RPMI7951 (cell line): ENCODE measurements around the gene ACTL7A. TPM values are rescaled to one million over a fixed set of nuclear protein-coding genes. Genes with fewer than 3 reads are reported as not detected.
A peak's percentile ranks its signal among the peaks of the same experiment; 100 is the strongest.
"Not testable (repeated sequence)": the region's sequence is repeated elsewhere in the genome, so short reads cannot be mapped to it uniquely, and the experiment has no call there.

Source experiments
- DNase-seq: peaks from one replicate; pipeline ENCODE4 v3.0.0-alpha.2; 2012; ENCODE audit warnings: low read depth
- total RNA-seq: library from RNA; depleted of rRNA; stranded (reverse); fragments of >200 nt; shearing (Covaris generic); gene quantifications from 2 replicates; pipeline ENCODE4 v1.2.3, GENCODE V29; 2014

Gene ACTL7A
- total RNA-seq, 1 experiment from 2014 or later, result not detected

DNA sequence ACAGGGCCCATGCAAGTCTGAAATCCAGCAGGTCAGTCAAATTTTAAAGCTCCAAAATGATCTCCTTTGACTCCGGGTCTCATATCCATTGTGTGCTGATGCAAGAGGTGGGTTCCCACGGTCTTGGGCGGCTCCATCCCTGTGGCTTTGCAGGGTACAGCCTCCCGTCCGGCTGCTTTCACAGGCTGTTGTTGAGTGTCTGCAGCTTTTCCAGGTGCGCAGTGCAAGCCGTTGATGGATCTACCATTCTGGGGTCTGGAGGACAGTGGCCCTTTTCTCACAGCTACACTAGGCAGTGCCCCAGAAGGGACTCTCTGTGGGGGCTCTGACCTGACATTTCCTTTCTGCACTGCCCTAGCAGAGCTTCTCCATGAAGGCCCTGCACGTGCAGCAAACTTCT, 13.8 kb upstream of the ACTL7A start:
- DNase-seq, result not testable (repeated sequence)

GRCh38 chr9:108850293-108850897, 11.7 kb upstream of the ACTL7A start:
- DNase-seq, result peak; percentile 37

GRCh38 chr9:108851138-108851537, 10.9 kb upstream of the ACTL7A start:
- no peak for DNase-seq

DNA sequence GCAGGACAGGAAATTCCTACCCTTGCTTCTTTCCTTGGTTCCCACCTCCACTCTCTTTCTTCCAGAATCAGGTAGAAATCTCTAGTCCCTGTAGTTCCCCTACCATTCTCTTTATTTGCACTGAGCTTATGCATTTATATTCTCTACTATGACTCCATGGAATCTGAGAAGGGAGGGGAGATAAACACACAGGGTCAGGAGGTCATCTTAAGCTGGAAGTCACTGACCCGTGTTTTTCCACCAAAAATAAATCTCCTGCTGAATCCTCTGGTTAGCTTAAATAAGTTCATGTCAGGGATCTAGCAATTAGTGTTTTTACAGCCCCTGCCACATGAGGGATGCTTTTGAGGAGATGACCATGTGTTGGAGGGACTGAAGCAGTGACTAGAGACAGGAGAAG, 10.0 kb upstream of the ACTL7A start:
- no peak for DNase-seq

- no peak for DNase-seq
Observed at GRCh38 chr9:108854094-108854493, 8.0 kb upstream of the ACTL7A start.

DNA sequence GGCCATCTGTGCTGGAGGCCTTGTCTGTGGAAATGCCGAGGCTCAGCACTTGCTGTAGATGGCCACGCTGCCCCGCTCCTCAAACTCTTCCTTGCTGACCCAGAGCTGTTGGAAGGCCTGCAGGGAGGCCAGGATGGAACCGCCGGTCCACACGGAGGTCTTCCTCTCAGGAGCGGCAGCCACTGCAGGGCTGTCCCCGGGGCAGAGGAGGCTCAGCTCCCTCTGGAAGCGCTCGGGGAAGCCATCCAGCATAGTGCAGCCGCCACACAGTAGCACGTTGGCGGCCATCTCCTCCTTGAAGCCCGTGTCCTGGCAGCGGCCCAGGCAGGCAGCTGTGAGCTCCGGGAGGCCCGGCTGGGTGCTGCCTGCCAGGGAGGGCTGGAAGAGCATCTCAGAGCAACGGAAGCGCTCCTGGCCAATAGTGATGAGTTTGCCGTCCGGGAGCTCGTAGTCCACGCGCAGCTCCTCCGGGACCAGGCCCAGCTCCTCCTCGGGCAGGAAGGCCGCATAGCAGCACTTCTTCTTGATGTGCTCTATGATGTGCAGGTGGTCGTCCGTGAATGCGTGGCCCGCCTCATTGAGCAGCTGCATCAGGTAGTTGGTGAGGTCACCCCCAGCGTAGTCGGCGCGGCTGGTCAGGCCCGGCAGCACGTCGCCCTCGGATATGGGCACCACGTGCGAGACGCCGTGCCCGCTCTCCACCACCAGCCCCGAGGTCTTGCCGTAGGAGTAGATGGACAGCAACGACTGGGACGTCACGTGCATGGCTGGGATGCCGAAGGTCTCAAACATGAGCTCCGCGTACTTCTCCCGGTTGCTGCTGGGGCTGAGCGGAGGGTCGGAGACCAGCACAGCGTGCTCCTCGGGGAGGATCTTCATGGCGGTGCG, 7.2 kb upstream of the ACTL7A start:
- DNase-seq, result no peak

DNA sequence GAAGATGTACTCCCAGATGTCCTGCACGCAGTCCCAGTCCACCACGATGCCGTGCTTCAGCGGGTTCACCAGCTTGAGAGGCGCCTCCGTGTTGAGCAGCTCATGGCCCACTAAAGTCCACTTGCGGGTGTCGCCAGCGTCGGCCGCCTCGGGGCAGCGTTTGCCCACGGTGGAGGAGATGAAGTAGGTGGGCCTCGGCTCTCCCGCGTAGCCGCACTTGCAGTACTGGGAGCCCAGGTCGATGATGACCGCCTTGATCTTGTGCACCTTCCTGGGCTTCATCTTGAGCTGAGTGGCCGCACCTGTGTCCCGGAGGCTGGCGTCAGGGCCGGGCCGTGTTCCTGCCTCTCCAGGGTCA, 6.6 kb upstream of the ACTL7A start:
- no peak for DNase-seq

DNA sequence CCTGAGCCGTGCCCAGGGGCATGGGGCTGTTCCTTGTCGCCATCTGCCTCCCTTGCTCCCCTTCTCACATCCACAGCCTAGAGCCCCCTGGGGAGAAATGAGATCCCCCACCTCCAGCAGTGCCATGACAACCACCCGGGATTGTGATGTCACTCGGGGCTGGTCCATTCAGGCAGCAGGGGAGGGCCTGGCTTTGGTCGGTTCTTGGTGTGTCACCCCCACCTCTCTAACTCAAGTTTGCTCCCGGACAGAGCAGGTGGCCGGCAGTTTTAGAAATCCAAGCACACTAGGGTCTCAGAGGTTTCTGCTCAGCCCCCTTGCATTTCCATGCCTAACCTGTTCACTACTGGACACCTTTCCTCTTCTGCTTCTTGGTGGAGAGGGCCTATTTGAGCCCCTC, 6.2 kb upstream of the ACTL7A start, which contains the start of gene ACTL7B:
Gene ACTL7B, minus strand, starts transcription at position 99 of the 400 bp plus-strand sequence. Its CDS starts 56 bp downstream, at position 43.
- no peak for DNase-seq

- no peak for DNase-seq
Observed at GRCh38 chr9:108857572-108857971, 4.5 kb upstream of the ACTL7A start.

- DNase-seq, result no peak
Observed at GRCh38 chr9:108859459-108860114, 2.5 kb upstream of the ACTL7A start.

- no peak for DNase-seq
Observed at GRCh38 chr9:108860354-108860753, 1.7 kb upstream of the ACTL7A start.

DNA sequence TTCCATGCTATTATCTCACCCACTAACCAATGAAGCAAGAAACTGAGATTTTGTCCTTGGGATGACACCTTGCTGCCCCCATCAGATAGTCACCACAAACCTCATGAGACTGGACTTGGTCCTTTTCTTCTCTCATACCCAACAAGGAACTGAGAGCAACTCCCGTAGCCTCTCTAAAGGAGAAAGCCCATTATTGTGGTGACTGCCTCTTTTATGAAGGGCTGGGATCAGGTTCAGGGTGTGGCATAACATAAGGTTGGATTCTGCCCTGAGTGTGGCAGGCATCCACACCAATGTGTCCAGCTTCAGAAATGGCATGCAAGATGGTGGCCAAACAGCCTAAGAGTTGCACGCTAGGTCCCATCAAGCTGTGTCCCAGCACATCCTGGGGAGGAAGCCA, 1.3 kb upstream of the ACTL7A start:
- no peak for DNase-seq

DNA sequence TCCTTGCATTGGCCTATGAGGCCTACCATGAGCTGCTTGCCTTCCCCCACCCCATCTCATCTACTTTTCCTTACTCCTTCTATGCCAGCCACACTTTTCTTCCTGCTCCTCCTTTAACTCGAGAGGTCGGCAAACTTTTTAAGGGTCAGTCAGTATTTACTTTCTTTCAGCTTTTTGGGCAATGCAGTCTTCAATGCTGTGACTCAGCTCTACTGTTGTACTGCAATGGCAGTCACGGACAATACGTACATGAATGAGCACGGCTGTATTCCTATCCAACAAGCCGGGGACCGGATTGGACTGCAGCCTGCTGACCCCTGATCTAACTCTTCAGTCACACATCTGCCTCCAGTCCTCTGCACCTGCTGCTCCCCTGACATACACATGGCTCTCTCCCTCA, 602 bp upstream of the ACTL7A start:
- no peak for DNase-seq

- no peak for DNase-seq
Observed at GRCh38 chr9:108863891-108864290, 1.8 kb downstream of the ACTL7A start.

GRCh38 chr9:108864446-108864845, 2.4 kb downstream of the ACTL7A start:
- no peak for DNase-seq

DNA sequence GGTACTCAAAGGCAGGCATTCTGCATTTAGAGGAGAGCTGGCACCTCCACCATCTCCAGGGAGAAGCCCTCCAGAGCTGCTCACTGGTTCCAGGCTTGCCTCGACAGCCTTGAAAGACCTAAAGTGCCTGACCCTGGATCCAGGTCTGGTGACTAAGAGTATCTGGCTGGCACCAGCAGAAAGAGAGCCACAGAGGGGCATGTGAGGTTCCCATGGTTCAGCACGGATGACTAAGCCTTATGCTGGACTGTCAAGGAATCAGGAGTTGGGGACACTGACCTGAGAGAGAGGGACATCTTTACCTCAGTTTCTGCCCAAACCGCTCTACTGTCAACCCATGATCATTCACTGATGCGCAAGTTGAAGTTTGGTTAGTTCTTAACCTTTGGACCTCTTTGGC, 3.0 kb downstream of the ACTL7A start:
- no peak for DNase-seq

GRCh38 chr9:108866001-108866420, 3.9 kb downstream of the ACTL7A start:
- DNase-seq, result no peak

DNA sequence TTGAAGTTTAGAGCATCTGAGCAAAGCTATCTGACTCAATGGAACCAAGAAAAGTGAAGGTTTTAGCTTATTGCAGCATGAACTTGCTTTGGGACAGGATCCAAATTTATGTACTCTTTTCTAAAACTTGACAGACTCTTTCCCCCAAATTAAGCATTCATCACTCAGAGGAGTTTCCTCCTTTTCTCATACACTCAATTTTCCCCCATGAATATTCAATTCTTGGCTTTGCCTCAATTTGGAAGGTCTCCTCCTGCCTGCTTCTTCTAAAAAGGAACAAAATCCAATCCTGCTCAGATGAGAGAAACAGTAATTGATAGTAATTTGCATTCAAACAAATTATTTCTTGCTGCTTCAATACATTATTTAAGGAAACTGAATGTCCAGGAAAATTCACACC, 5.0 kb downstream of the ACTL7A start:
- DNase-seq, result no peak

DNA sequence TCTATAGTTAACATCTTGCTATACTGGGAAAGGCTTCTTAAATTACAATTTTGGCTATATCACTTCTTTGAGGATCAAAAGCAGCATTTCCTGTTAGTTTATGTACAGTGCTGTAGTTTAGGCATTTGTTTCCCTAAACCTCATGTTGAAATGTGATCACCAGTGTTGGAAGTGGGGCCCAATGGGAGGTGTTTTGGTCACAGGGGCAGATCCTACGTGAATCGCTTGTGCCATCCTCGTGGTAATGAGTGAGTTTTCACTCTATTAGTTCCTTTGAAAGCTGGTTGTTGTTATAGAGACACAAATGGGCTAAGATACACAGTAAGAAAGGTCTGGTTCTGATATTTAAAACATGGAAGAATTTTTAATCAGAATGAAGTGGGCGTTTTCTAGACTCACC, 5.8 kb downstream of the ACTL7A start:
- DNase-seq, result no peak

- no peak for DNase-seq
Observed at GRCh38 chr9:108869092-108869725, 7.1 kb downstream of the ACTL7A start.

GRCh38 chr9:108874058-108874788, 12.2 kb downstream of the ACTL7A start:
- no peak for DNase-seq

- DNase-seq, result no peak
Observed at GRCh38 chr9:108876425-108876824, 14.4 kb downstream of the ACTL7A start.
